Osteoblast (primary cell): Measurements from ENCODE around the gene RGS14. TPM values are rescaled to one million over a fixed set of nuclear protein-coding genes. Genes with fewer than 3 reads are reported as not detected.

Experiments
- DNase-seq: peaks from one replicate; pipeline ENCODE4 v3.0.0; 2011; ENCODE audit warnings: low spot score, mixed read lengths; ENCODE audit not compliant: insufficient read length; ENCODE audit errors: missing footprints
- H2AFZ ChIP-seq: 2 replicates; pipeline ENCODE4 v1.6.0; 2011; ENCODE audit warnings: mild to moderate bottlenecking, low read length
- H3K27ac ChIP-seq: 2 replicates; pipeline ENCODE4 v1.5.1; 2011; ENCODE audit warnings: mild to moderate bottlenecking, low read depth, low read length, moderate library complexity
- H3K27me3 ChIP-seq: 2 replicates; pipeline ENCODE4 v1.6.0; 2012; ENCODE audit warnings: mild to moderate bottlenecking, control low read depth, inconsistent platforms, low read length, moderate library complexity; ENCODE audit not compliant: insufficient read depth
- H3K36me3 ChIP-seq: 2 replicates; pipeline ENCODE4 v1.5.1; 2011; ENCODE audit warnings: mild to moderate bottlenecking, low read length, control low read depth, moderate library complexity; ENCODE audit not compliant: insufficient read depth
- H3K4me1 ChIP-seq: 2 replicates; pipeline ENCODE4 v1.5.1; 2011; ENCODE audit warnings: mild to moderate bottlenecking, low read length, control low read depth, moderate library complexity; ENCODE audit not compliant: insufficient read depth
- H3K4me2 ChIP-seq: 2 replicates; pipeline ENCODE4 v1.6.0; 2011; ENCODE audit warnings: mild to moderate bottlenecking, low read length; ENCODE audit not compliant: insufficient read depth
- H3K4me3 ChIP-seq: fragments of 200-600 bp; sonication (generic); 3 replicates; pipeline ENCODE4 v1.5.1; 2012; ENCODE audit warnings: mild to moderate bottlenecking, low read length, inconsistent platforms; ENCODE audit not compliant: insufficient read depth
- H3K79me2 ChIP-seq: 2 replicates; pipeline ENCODE4 v1.6.0; 2012; ENCODE audit warnings: mild to moderate bottlenecking, low read length, control low read depth, inconsistent platforms; ENCODE audit not compliant: insufficient read depth
- H3K9me3 ChIP-seq: 2 replicates; pipeline ENCODE4 v1.5.1; 2011; ENCODE audit warnings: low read depth, low read length, control low read depth
- H4K20me1 ChIP-seq: 2 replicates; pipeline ENCODE4 v1.6.0; 2012; ENCODE audit warnings: mild to moderate bottlenecking, low read length, control low read depth; ENCODE audit not compliant: insufficient read depth
- CTCF ChIP-seq: IDR thresholded peaks from 2 replicates; pipeline ENCODE4 v1.5.1; 2011; ENCODE audit warnings: mild to moderate bottlenecking, low read depth, low read length, moderate library complexity; ENCODE audit errors: extremely low read depth
- total RNA-seq: library from RNA; depleted of rRNA; stranded (reverse); fragments of >200 nt; gene quantifications from 2 replicates; pipeline ENCODE4 v1.2.3, GENCODE V29; 2012

The RGS14 gene
- total RNA-seq, 1 donor, result 9.4 TPM

DNA sequence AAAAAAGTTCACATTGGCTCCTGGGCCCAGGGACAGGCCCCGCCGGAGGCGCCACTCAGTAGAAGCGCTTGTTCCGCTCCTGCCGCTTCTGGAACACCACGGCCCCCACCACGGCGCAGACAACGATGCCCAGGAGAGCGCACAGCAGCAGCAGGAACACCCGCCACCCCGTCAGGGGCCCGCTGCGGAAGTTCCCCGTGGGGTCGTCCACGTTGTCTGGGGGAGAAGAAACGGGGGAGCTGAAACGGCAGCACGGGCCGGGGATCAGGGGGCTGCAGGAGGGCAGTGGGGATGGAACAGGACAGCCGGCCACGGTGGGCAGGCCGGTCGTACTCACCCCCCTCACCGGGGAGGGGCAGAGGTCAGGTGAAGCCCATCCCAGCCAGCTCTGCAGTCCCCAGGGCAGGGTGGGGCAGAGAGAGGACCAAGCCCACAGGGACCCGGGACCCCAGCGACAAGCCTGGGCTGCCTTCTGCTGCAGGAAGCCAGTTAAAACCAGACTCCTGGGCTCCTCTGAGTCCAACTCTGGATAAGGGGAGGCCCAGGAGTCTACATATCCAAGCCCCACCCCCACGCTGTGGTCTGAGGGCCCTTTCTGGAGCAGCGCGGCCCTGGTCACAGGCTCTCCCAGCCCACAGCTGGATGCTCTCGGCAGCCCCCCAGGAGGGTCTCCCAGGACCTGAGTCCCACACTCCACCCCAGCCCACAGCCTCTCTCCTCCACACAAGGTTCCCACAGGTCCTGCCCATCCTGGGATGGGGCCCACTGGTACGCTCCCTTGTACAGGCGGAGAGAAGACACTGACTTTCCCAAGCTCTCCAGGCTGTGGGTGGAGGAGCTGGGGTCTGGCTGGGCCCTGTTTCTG is 25.5 kb upstream of the RGS14 start:
- peaks cover 46% of the 10 kb centered on the region for H3K36me3 ChIP-seq
- DNase-seq, result peak; percentile 58

DNA sequence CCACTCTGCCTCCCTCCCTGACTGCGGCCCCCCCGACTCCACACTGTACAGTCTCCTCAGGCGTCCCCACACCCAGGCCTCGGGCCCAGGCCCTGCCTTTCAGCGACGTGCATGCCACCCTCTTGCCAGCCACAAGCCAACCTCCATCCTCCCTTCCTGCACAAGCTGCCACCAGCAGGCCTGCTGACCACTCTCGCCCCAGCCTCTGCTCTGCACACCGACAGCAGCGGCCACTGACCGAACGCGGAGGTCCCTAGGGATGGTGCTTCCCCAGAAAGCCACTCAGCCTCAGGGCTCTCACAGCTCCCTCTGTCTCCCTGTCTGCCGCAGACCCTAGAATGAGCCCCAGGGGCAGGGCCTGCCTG is 24.8 kb upstream of the RGS14 start:
- Histone ChIP-seq H4K20me1 (peaks cover 11% of the 10 kb centered on the region), H2AFZ (no peak overlapping the region), H3K4me1 (peaks cover 5% of the 10 kb centered on the region), H3K79me2 (peaks cover 5% of the 10 kb centered on the region), H3K4me3 (no peak overlapping the region), H3K4me2 (no peak overlapping the region), H3K27ac (no peak overlapping the region), H3K27me3 (no peaks in the 10 kb centered on the region), H3K36me3 (peaks cover 52% of the 10 kb centered on the region), H3K9me3 (no peaks in the 10 kb centered on the region)
- TF ChIP-seq CTCF, result no peak
- peak; percentile 19 for DNase-seq

More for the DNA sequence above, 25.5 kb upstream of the RGS14 start:
- Histone ChIP-seq H3K4me1 (peaks cover 11% of the 10 kb centered on the region), H3K4me2 (no peak overlapping the region), H3K9me3 (no peaks in the 10 kb centered on the region), H3K4me3 (no peak overlapping the region), H2AFZ (no peak overlapping the region), H3K27me3 (no peaks in the 10 kb centered on the region), H4K20me1 (peaks cover 8% of the 10 kb centered on the region), H3K79me2 (peaks cover 5% of the 10 kb centered on the region), H3K27ac (no peak overlapping the region)
- TF ChIP-seq CTCF, result no peak

GRCh38 chr5:177333420-177334154 is 24.1 kb upstream of the RGS14 start:
- H3K27me3 ChIP-seq, result no peaks in the 10 kb centered on the region
- no peaks in the 10 kb centered on the region for H3K4me1 ChIP-seq
- H3K79me2 ChIP-seq, result peaks cover 8% of the 10 kb centered on the region
- DNase-seq, result peak; percentile 30
- no peak for TF ChIP-seq CTCF
- H4K20me1 ChIP-seq, result peaks cover 11% of the 10 kb centered on the region
- H3K4me3 ChIP-seq, result no peak overlapping the region
- H2AFZ ChIP-seq, result no peak overlapping the region
- peaks cover 54% of the 10 kb centered on the region for H3K36me3 ChIP-seq
- no peak overlapping the region for H3K4me2 ChIP-seq
- no peaks in the 10 kb centered on the region for H3K9me3 ChIP-seq
- no peak overlapping the region for H3K27ac ChIP-seq

DNA sequence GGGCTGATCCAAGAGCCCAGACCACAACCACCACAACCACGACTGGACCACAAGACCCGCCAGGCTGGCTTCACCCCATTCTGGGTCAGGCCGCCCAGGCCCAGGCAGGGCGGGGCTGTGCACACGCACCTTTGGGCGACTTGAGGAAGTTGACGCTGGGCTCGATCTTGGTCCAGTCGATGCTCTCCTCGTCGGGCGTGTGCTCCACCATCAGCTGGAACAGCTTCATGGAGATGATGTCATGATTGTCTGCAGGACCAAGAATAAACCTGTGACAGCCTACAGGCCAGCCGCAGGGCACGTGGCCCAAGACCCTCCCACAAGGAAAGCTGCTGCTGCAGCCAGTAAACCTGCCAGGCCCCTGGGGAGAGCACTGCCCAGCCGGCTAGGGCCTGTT is 23.6 kb upstream of the RGS14 start:
- Histone ChIP-seq H2AFZ (no peak overlapping the region), H3K9me3 (no peaks in the 10 kb centered on the region), H3K4me2 (no peak overlapping the region), H4K20me1 (peaks cover 13% of the 10 kb centered on the region), H3K4me1 (no peaks in the 10 kb centered on the region), H3K27me3 (no peaks in the 10 kb centered on the region), H3K4me3 (no peak overlapping the region), H3K79me2 (peaks cover 14% of the 10 kb centered on the region), H3K27ac (no peak overlapping the region), H3K36me3 (peaks cover 54% of the 10 kb centered on the region)
- TF ChIP-seq CTCF, result no peak
- DNase-seq, result no peak
